Astrocyte (in vitro differentiated cells and primary cell): Measurements from ENCODE around the gene ADD1. TPM values are rescaled to one million over a fixed set of nuclear protein-coding genes. Genes with fewer than 3 reads are reported as not detected.

Experiments used
- DNase-seq: peaks from one replicate; pipeline ENCODE4 v3.0.0-alpha.2; 2010; ENCODE audit warnings: low read depth
- FAIRE-seq: peaks from 2 replicates; lab custom pipeline; 2011; peaks lifted over from hg19 to GRCh38; lab: Jason Lieb, UNC
- H2AFZ ChIP-seq: 2 replicates; pipeline ENCODE4 v1.6.0; 2012; ENCODE audit warnings: low read depth, low read length, inconsistent platforms
- H3K27ac ChIP-seq: 2 replicates; pipeline ENCODE4 v1.5.1; 2011; ENCODE audit warnings: low read depth, low read length, inconsistent platforms
- H3K27me3 ChIP-seq: 2 replicates; pipeline ENCODE4 v1.6.0; 2011; ENCODE audit warnings: low read length, inconsistent platforms; ENCODE audit not compliant: insufficient read depth
- H3K36me3 ChIP-seq: 2 replicates; pipeline ENCODE4 v1.5.1; 2011; ENCODE audit warnings: low read length, inconsistent platforms; ENCODE audit not compliant: insufficient read depth
- H3K4me1 ChIP-seq: 2 replicates; pipeline ENCODE4 v1.5.1; 2011; ENCODE audit warnings: low read length, inconsistent platforms; ENCODE audit not compliant: insufficient read depth
- H3K4me2 ChIP-seq: 2 replicates; pipeline ENCODE4 v1.6.0; 2012; ENCODE audit warnings: low read length, inconsistent platforms
- H3K4me3 ChIP-seq: 2 replicates; pipeline ENCODE4 v1.5.1; 2011; ENCODE audit warnings: low read depth, mild to moderate bottlenecking, low read length, inconsistent platforms; ENCODE audit not compliant: insufficient read depth
- H3K79me2 ChIP-seq: 2 replicates; pipeline ENCODE4 v1.6.0; 2012; ENCODE audit warnings: mild to moderate bottlenecking, low read length, inconsistent platforms; ENCODE audit not compliant: insufficient read depth
- H3K9ac ChIP-seq: 2 replicates; pipeline ENCODE4 v1.6.0; 2012; ENCODE audit warnings: mild to moderate bottlenecking, low read length, inconsistent platforms
- H3K9me3 ChIP-seq: 2 replicates; pipeline ENCODE4 v1.5.1; 2012; ENCODE audit warnings: low read depth, mild to moderate bottlenecking, low read length, inconsistent platforms; ENCODE audit not compliant: insufficient read depth
- H4K20me1 ChIP-seq: 2 replicates; pipeline ENCODE4 v1.6.0; 2012; ENCODE audit warnings: low read length, inconsistent platforms; ENCODE audit not compliant: insufficient read depth
- H3K27ac Mint-ChIP-seq: one replicate; pipeline ENCODE4 v1.8.0; 2021; ENCODE audit warnings: mild to moderate bottlenecking, mixed read lengths; ENCODE audit not compliant: unreplicated experiment
- H3K27me3 Mint-ChIP-seq: one replicate; pipeline ENCODE4 v1.8.0; 2021; ENCODE audit warnings: low read depth, mixed read lengths; ENCODE audit not compliant: unreplicated experiment
- H3K36me3 Mint-ChIP-seq: one replicate; pipeline ENCODE4 v1.8.0; 2021; ENCODE audit warnings: low read depth, mixed read lengths; ENCODE audit not compliant: unreplicated experiment
- H3K4me1 Mint-ChIP-seq: one replicate; pipeline ENCODE4 v1.8.0; 2021; ENCODE audit warnings: low read depth, mixed read lengths; ENCODE audit not compliant: unreplicated experiment
- H3K4me3 Mint-ChIP-seq: one replicate; pipeline ENCODE4 v1.8.0; 2021; ENCODE audit warnings: mild to moderate bottlenecking, moderate library complexity, mixed read lengths; ENCODE audit not compliant: unreplicated experiment
- H3K9me3 Mint-ChIP-seq: one replicate; pipeline ENCODE4 v1.8.0; 2021; ENCODE audit warnings: mild to moderate bottlenecking, mixed read lengths; ENCODE audit not compliant: unreplicated experiment
- CTCF ChIP-seq: IDR thresholded peaks from 2 replicates; pipeline ENCODE4 v1.5.1; 2011; ENCODE audit warnings: low read depth, mild to moderate bottlenecking, inconsistent platforms, low read length, moderate library complexity; ENCODE audit not compliant: insufficient read depth
- EZH2 ChIP-seq: IDR thresholded peaks from 2 replicates; pipeline ENCODE4 v1.6.1; 2012; ENCODE audit warnings: mild to moderate bottlenecking, low read length, inconsistent platforms; ENCODE audit not compliant: insufficient read depth
- total RNA-seq: library from RNA; stranded (reverse); gene quantifications from 2 replicates; pipeline ENCODE4 v1.2.1, GENCODE V29; 2021

The ADD1 gene
- total RNA-seq, 1 donor from 2014 or later, result 280 TPM

- Histone ChIP-seq H2AFZ (no peak overlapping the region), H3K9me3 (no peaks in the 10 kb centered on the region), H3K4me3 (peak overlapping the region; percentile 99), H3K4me1 (peaks cover 28% of the 10 kb centered on the region), H4K20me1 (peaks cover 56% of the 10 kb centered on the region), H3K4me2 (peak overlapping the region; percentile 89), H3K79me2 (peaks cover 72% of the 10 kb centered on the region), H3K9ac (peak overlapping the region; percentile 90), H3K36me3 (peaks cover 8% of the 10 kb centered on the region), H3K27ac (no peak overlapping the region), H3K27me3 (no peaks in the 10 kb centered on the region)
- H3K27me3 Mint-ChIP-seq, result no peaks in the 10 kb centered on the region
- H3K9me3 Mint-ChIP-seq, result no peaks in the 10 kb centered on the region
- no peak for TF ChIP-seq EZH2
- no peak for TF ChIP-seq CTCF
- peak overlapping the region; percentile 14 for H3K27ac Mint-ChIP-seq
- DNase-seq (no peak), FAIRE-seq (no peak)
- peak overlapping the region; percentile 97 for H3K4me3 Mint-ChIP-seq
- H3K36me3 Mint-ChIP-seq, result peaks cover 9% of the 10 kb centered on the region
- peaks cover 31% of the 10 kb centered on the region for H3K4me1 Mint-ChIP-seq
Measured at GRCh38 chr4:2961421-2961810, 117.8 kb downstream of the ADD1 start.

- no peak overlapping the region for H2AFZ ChIP-seq
- H3K9ac ChIP-seq, result peak overlapping the region; percentile 90
- peaks cover 4% of the 10 kb centered on the region for H3K36me3 ChIP-seq
- Mint-ChIP-seq H3K27ac (peak overlapping the region; percentile 14), H3K9me3 (no peaks in the 10 kb centered on the region), H3K27me3 (no peaks in the 10 kb centered on the region), H3K4me3 (peak overlapping the region; percentile 97), H3K36me3 (peaks cover 6% of the 10 kb centered on the region), H3K4me1 (peaks cover 31% of the 10 kb centered on the region)
- no peaks in the 10 kb centered on the region for H3K27me3 ChIP-seq
- DNase-seq (no peak), FAIRE-seq (no peak)
- H3K4me1 ChIP-seq, result peaks cover 28% of the 10 kb centered on the region
- peak overlapping the region; percentile 89 for H3K4me2 ChIP-seq
- H3K9me3 ChIP-seq, result no peaks in the 10 kb centered on the region
- H3K79me2 ChIP-seq, result peaks cover 68% of the 10 kb centered on the region
- TF ChIP-seq EZH2 (no peak), CTCF (no peak)
- peaks cover 56% of the 10 kb centered on the region for H4K20me1 ChIP-seq
- peak overlapping the region; percentile 99 for H3K4me3 ChIP-seq
- H3K27ac ChIP-seq, result no peak overlapping the region
Measured at GRCh38 chr4:2961811-2962441, 118.3 kb downstream of the ADD1 start.

GRCh38 chr4:2962614-2963174 is 119.0 kb downstream of the ADD1 start:
- peaks cover 28% of the 10 kb centered on the region for H3K4me1 ChIP-seq
- peaks cover 3% of the 10 kb centered on the region for H3K36me3 Mint-ChIP-seq
- H3K27me3 Mint-ChIP-seq, result no peaks in the 10 kb centered on the region
- peaks cover 61% of the 10 kb centered on the region for H3K79me2 ChIP-seq
- H2AFZ ChIP-seq, result peak overlapping the region; percentile 94
- DNase-seq, result peak; percentile 49
- no peaks in the 10 kb centered on the region for H3K9me3 ChIP-seq
- no peak for FAIRE-seq
- peak overlapping the region; percentile 90 for H3K9ac ChIP-seq
- peaks cover 50% of the 10 kb centered on the region for H4K20me1 ChIP-seq
- peak overlapping the region; percentile 99 for H3K4me3 ChIP-seq
- H3K4me2 ChIP-seq, result peak overlapping the region; percentile 89
- no peak for TF ChIP-seq CTCF
- no peak for TF ChIP-seq EZH2
- H3K27ac Mint-ChIP-seq, result peak overlapping the region; percentile 92
- no peaks in the 10 kb centered on the region for H3K27me3 ChIP-seq
- peak overlapping the region; percentile 80 for H3K27ac ChIP-seq
- H3K9me3 Mint-ChIP-seq, result no peaks in the 10 kb centered on the region
- no peaks in the 10 kb centered on the region for H3K36me3 ChIP-seq
- peaks cover 28% of the 10 kb centered on the region for H3K4me1 Mint-ChIP-seq
- H3K4me3 Mint-ChIP-seq, result peak overlapping the region; percentile 97
